Natural killer cell (primary cell): ENCODE measurements around the gene DNAJC5. TPM values are rescaled to one million over a fixed set of nuclear protein-coding genes. Genes with fewer than 3 reads are reported as not detected.

Source experiments
- ATAC-seq, 3 donors: fragments of 150-1000 bp in 2 of 3; fragments of 200-7000 bp in 1 of 3; cut with Tn5 transposase; 1 replicate in 1 of 3; 2 replicates in 2 of 3; pipeline ENCODE4 v1.10.0; 2021; ENCODE audit warnings: mild to moderate bottlenecking in 2 of 3, moderate library complexity in 2 of 3
- DNase-seq, 2 donors: peaks; one replicate each; pipeline versions ENCODE4 v3.0.0 to v3.0.0-alpha.2; 2013 to 2021; ENCODE audit warnings: mixed read lengths in 1 of 2
- H3K27ac ChIP-seq: one replicate; pipeline ENCODE4 v1.5.1; 2013; ENCODE audit warnings: mild to moderate bottlenecking, low read length
- H3K27me3 ChIP-seq: one replicate; pipeline ENCODE4 v1.6.1; 2013; ENCODE audit warnings: low read length; ENCODE audit not compliant: control insufficient read depth, insufficient read depth
- H3K36me3 ChIP-seq: one replicate; pipeline ENCODE4 v1.6.1; 2013; ENCODE audit warnings: low read length; ENCODE audit not compliant: control insufficient read depth, insufficient read depth
- H3K4me1 ChIP-seq: one replicate; pipeline ENCODE4 v1.6.1; 2013; ENCODE audit warnings: low read length; ENCODE audit not compliant: control insufficient read depth, insufficient read depth
- H3K4me3 ChIP-seq: one replicate; pipeline ENCODE4 v1.5.1; 2013; ENCODE audit warnings: low read length
- H3K9me3 ChIP-seq: one replicate; pipeline ENCODE4 v1.6.1; 2013; ENCODE audit warnings: low read length; ENCODE audit not compliant: control insufficient read depth, insufficient read depth
- H3K27ac Mint-ChIP-seq, 2 donors: one replicate each; pipeline ENCODE4 v1.8.0; 2022; ENCODE audit warnings: mild to moderate bottlenecking in 2 of 2, mixed read lengths in 2 of 2, moderate library complexity in 1 of 2
- H3K27me3 Mint-ChIP-seq, 2 donors: one replicate each; pipeline ENCODE4 v1.8.0; 2022; ENCODE audit warnings: low read depth in 2 of 2, mixed read lengths in 2 of 2
- H3K36me3 Mint-ChIP-seq: one replicate; pipeline ENCODE4 v1.8.0; 2022; ENCODE audit warnings: mixed read lengths
- H3K4me1 Mint-ChIP-seq, 2 donors: one replicate each; pipeline ENCODE4 v1.8.0; 2022; ENCODE audit warnings: mixed read lengths in 2 of 2
- H3K4me3 Mint-ChIP-seq: one replicate; pipeline ENCODE4 v1.8.0; 2022; ENCODE audit warnings: mild to moderate bottlenecking, moderate library complexity, mixed read lengths
- H3K9me3 Mint-ChIP-seq, 2 donors: one replicate each; pipeline ENCODE4 v1.8.0; 2022; ENCODE audit warnings: mixed read lengths in 2 of 2
- WGBS: methylation state at CpG from one replicate; pipeline ENCODE4 v1.1.7; 2013; ENCODE audit warnings: missing lambda C conversion rate; ENCODE audit not compliant: insufficient coverage; 5-methylcytosine and 5-hydroxymethylcytosine counted together
- intact Hi-C: fragments of 100-400 bp; cut with micrococcal nuclease; formaldehyde crosslinking; loops from one replicate; pipeline ENCODE4 v1.14.2; 2022
- total RNA-seq, 4 donors: library from RNA; stranded (reverse); fragments of 120-200 nt in 1 of 4; gene quantifications; one replicate each; pipeline versions ENCODE4 v1.2.3 to v1.2.4, GENCODE V29; 2013 to 2022
- TF ChIP-seq, protein P1 (sequence below): fragments of 200-600 bp; IDR thresholded peaks from one replicate; pipeline ENCODE4 v1.8.0; 2022; ENCODE audit warnings: antibody characterized with exemption

The DNAJC5 gene
- total RNA-seq, 3 donors from 2014 or later (not counting 1 experiment from before 2014, with no cell fraction given), result 27.5 to 45.1 (median 42.8) TPM

DNA sequence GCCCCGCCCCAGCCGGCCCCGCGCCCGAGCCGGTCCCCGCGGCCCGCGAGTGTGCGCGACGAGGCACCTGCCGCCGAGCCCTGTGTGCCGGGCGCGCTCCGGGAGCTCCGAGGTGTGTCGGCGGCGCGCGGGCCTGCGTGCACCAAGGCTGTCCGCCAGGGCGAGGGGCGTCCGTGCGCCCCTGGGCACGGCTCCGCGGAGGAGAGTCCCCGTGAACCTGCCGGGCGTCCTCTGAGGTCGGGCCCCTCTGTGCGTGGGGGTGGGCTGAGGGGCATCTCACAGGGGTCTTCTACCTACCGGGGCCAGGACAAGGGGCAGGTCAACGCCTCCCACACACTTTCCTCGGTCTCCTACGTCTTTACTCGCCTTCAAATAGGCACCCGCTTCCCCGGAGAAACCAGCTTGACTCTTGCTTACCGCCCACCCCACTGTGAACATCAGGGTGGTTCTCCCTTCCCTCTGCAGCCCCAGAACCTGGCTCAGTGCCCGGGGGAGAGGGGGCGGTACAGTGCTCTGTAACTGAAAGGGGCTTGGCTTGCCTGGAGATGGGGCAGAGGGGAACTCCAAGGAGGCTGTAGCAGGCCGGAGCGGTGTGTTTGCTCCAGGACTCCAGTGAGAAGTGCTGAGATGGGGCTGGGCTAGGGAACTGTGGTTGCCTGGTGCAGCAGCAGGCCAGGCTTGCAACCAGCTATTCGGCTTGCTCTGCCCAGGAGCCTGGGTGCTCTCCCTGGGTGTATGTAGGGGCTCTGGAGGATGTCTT is 84.8 kb downstream of the DNAJC5 start, which contains the start of gene SAMD10:
Gene SAMD10 (minus strand): TSS at position 86 of the 760 bp plus-strand sequence. CDS start 175 bp downstream, outside the sequence.
- intact Hi-C loops, result loop anchor here (2.0 to 5.0 kb wide), 3 partner anchors 23 to 442 kb away; partner anchors contain the start of genes PTK6 and UCKL1
- H3K27me3 ChIP-seq, result no peaks in the 10 kb centered on the region
- DNase-seq (peak; percentile 54 to 87), ATAC-seq (peak; percentile 14 to 37 (median 17))
- H3K9me3 Mint-ChIP-seq, result no peaks in the 10 kb centered on the region
- peak within 1 kb of the TSS; percentile 62 for H3K4me3 ChIP-seq
- H3K27ac Mint-ChIP-seq, result peak within 1 kb of the TSS; percentile 88 to 95
- peak within 1 kb of the TSS; percentile 85 for H3K27ac ChIP-seq
- H3K4me1 Mint-ChIP-seq, result peaks cover 57 to 69% of the 10 kb centered on the region in 2 donors
- H3K4me1 ChIP-seq, result peaks cover 54% of the 10 kb centered on the region
- peaks cover 11% of the 10 kb centered on the region for H3K36me3 Mint-ChIP-seq
- H3K36me3 ChIP-seq, result peaks cover 16% of the 10 kb centered on the region
- TF ChIP-seq, protein P1, sequence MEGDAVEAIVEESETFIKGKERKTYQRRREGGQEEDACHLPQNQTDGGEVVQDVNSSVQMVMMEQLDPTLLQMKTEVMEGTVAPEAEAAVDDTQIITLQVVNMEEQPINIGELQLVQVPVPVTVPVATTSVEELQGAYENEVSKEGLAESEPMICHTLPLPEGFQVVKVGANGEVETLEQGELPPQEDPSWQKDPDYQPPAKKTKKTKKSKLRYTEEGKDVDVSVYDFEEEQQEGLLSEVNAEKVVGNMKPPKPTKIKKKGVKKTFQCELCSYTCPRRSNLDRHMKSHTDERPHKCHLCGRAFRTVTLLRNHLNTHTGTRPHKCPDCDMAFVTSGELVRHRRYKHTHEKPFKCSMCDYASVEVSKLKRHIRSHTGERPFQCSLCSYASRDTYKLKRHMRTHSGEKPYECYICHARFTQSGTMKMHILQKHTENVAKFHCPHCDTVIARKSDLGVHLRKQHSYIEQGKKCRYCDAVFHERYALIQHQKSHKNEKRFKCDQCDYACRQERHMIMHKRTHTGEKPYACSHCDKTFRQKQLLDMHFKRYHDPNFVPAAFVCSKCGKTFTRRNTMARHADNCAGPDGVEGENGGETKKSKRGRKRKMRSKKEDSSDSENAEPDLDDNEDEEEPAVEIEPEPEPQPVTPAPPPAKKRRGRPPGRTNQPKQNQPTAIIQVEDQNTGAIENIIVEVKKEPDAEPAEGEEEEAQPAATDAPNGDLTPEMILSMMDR, result no peak
- H3K9me3 ChIP-seq, result no peaks in the 10 kb centered on the region
- under 1% methylated on average over 52 of the region's 52 CpGs for WGBS
- no peaks in the 10 kb centered on the region for H3K27me3 Mint-ChIP-seq
- H3K4me3 Mint-ChIP-seq, result peak within 1 kb of the TSS; percentile 95

DNA sequence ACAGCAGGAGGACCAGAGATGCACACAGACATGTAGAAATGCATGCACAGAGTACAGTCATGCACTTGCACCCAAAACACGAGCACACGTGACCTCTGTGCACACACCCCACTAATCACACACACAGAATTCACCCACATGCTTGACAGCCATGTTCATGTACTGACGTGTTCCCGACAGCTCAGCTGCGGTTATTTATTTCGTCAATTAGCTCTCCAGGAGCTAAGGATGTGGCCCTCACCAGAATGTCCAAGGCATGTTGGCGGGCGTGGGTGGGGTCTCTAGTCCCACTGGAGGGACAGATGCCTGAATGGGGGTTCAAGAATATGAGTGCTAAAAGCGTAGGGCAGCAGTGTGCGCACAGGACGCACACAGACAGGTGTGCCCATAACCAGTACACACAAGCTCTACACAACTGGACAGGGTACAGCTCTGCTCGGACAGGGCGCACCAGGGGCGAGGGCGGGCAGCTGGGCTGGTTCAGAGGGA is 85.4 kb downstream of the DNAJC5 start:
- H3K4me3 ChIP-seq, result peak overlapping the region; percentile 62
- TF ChIP-seq, protein P1, result no peak
- peak overlapping the region; percentile 95 for H3K4me3 Mint-ChIP-seq
- no peaks in the 10 kb centered on the region for H3K27me3 Mint-ChIP-seq
- DNase-seq (peak in 1 of 2 donors; percentile 73), ATAC-seq (peak; percentile 2 to 28 (median 3))
- intact Hi-C loops, result loop anchor here (2.0 kb wide), 1 partner anchor 140 kb away; no protein-coding TSS in a partner anchor
- H3K27ac ChIP-seq, result peak overlapping the region; percentile 78
- H3K4me1 ChIP-seq, result peaks cover 54% of the 10 kb centered on the region
- H3K27ac Mint-ChIP-seq, result peak overlapping the region; percentile 88 to 95
- 63% methylated on average over 15 of the region's 15 CpGs for WGBS
- no peaks in the 10 kb centered on the region for H3K9me3 ChIP-seq
- H3K36me3 ChIP-seq, result peaks cover 17% of the 10 kb centered on the region
- no peaks in the 10 kb centered on the region for H3K27me3 ChIP-seq
- H3K9me3 Mint-ChIP-seq, result no peaks in the 10 kb centered on the region
- peaks cover 14% of the 10 kb centered on the region for H3K36me3 Mint-ChIP-seq
- peaks cover 59 to 70% of the 10 kb centered on the region in 2 donors for H3K4me1 Mint-ChIP-seq

DNA sequence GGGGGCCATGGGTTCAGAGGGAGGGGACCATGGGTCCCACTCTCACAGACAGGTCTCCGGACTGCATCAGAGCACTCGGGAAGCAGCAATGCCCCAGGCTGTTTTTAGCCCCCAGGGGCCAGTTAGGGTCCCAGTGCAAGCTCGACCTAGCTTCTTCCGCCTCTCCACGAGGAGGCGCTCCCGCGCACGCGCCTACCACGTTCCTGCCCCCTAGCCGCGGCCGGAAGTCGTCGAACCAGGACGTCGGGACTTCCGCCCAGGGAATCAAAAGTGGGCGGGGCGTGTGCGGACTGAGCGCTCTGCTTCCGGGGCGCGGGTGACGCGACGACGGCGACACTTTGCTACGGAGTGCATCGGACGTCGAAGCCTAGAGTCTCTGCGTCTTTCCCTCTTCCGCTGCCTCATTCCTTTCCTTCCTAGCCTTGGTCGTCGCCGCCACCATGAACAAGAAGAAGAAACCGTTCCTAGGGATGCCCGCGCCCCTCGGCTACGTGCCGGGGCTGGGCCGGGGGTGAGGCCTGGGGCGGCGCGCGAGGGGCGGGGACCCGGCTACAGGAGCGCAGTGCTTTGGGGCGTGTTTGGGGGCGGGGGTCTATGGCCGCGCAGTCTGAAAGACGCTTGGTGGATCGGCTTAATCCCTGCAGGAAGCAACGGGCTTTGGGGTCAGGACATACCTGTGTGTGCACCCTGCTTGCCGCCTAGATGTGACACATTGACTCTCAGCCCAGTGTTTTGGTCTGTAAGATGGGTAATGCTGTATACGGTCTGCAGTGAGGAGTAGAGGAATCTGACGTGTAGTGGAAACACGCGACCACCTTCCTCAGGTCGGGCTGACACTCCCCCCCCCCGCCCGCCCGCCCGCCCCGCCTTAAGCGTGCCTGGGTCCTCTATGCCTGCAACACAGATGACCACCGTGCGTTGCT is 86.1 kb downstream of the DNAJC5 start, which contains the start of gene PRPF6:
Gene PRPF6 (plus strand): TSS at position 327 of the 923 bp plus-strand sequence. CDS start 114 bp downstream, at position 441.
- Mint-ChIP-seq H3K4me1 (peaks cover 59 to 67% of the 10 kb centered on the region in 2 donors), H3K27me3 (no peaks in the 10 kb centered on the region), H3K36me3 (peaks cover 14% of the 10 kb centered on the region), H3K9me3 (no peaks in the 10 kb centered on the region), H3K4me3 (peak within 1 kb of the TSS; percentile 95), H3K27ac (peak within 1 kb of the TSS; percentile 88 to 95)
- peak; percentile 61 to 86 (median 77) for ATAC-seq
- H3K36me3 ChIP-seq, result peaks cover 23% of the 10 kb centered on the region
- WGBS, result under 1% methylated on average over 70 of the region's 75 CpGs
- intact Hi-C loops, result loop anchor here (2.0 kb wide), 1 partner anchor 140 kb away; no protein-coding TSS in a partner anchor
- DNase-seq, result peak; percentile 92 to 99
- H3K27ac ChIP-seq, result peak within 1 kb of the TSS; percentile 78
- no peaks in the 10 kb centered on the region for H3K27me3 ChIP-seq
- H3K4me3 ChIP-seq, result peak within 1 kb of the TSS; percentile 62
- peaks cover 54% of the 10 kb centered on the region for H3K4me1 ChIP-seq
- TF ChIP-seq, protein P1, result peak; percentile 90
- no peaks in the 10 kb centered on the region for H3K9me3 ChIP-seq
